Measurements from ENCODE around the gene DDX19B.
"Not testable (repeated sequence)": the region's sequence is repeated elsewhere in the genome, so short reads cannot be mapped to it uniquely, and the experiment has no call there.

The DDX19B gene

GRCh38 chr16:70287304-70287971 is 11.5 kb upstream of the DDX19B start:
- not testable (repeated sequence) for DNase-seq (ENCODE audit: low read depth)

- DNase-seq (ENCODE audit: low read depth), result peak; percentile 100
Observed at GRCh38 chr16:70289229-70290094, 9.5 kb upstream of the DDX19B start, which contains the start of gene AARS1. TSS of gene AARS1 (minus strand) at chr16:70289506. CDS start at chr16:70282763, 6,743 bp downstream.

GRCh38 chr16:70290949-70291519 is 8.0 kb upstream of the DDX19B start:
- DNase-seq (ENCODE audit: low read depth), result no peak

GRCh38 chr16:70292148-70292547 is 6.8 kb upstream of the DDX19B start:
- DNase-seq (ENCODE audit: low read depth), result not testable (repeated sequence)

GRCh38 chr16:70294385-70295025 is 4.5 kb upstream of the DDX19B start:
- DNase-seq (ENCODE audit: low read depth), result no peak

DNA sequence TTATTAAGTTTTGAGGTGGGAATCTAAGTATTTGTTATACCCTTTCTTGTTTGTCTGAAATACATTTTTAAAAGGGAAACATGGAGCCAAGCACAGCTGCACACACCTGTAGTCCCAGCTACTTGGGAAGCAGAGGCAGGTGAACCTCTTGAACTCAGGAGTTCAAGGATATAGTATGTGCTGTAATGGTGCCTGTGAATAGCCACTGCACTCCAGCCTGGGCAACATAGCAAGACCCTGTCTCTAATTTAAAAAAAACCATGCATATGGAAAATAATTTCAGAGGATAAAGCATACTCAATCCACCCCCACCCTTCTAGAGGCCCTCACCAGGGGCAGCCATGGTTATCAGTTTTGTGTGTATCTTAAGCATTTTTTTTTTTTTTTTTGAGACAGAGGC is 3.4 kb upstream of the DDX19B start:
- no peak for DNase-seq (ENCODE audit: low read depth)

DNA sequence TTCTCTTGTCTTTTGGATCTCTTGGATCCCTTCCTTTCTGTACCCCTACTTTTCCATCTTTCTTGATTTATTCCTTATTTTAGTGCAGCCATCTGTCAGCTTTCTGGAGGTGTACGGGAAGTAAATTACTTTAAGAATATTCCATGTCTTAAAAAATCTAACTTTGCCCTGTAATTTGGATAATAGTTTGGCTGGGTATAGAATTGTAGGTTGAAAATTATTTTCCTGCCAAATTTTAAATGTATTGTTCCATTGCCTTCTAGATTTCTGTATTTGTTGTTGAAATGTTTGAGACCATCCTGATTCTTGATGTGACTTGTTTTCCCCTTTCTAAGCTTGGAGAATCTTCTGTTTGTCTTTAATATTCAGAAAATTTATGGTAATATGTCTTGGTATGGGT is 2.1 kb downstream of the DDX19B start:
- DNase-seq (ENCODE audit: low read depth), result no peak

- no peak for DNase-seq (ENCODE audit: low read depth)
Observed at GRCh38 chr16:70302745-70303144, 3.8 kb downstream of the DDX19B start.

GRCh38 chr16:70304892-70305448 is 6.0 kb downstream of the DDX19B start:
- no peak for DNase-seq (ENCODE audit: low read depth)

DNA sequence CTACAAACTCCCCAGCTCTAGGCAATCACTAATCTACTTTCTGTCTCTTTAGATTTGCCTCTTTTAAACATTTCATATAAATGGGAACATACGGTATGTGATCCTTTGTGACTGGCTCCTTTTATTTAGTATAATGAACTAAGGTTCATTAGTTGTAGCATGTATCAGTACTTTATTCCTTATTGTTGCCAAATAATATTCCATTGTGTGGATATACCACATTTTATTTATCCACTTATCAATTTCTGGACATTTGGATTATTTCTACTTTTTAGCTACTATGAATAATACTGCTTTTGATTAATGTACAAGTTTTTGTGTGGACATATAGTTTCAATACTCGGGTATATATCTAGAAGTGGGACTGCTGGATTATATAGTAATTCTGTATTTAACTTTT is 7.9 kb downstream of the DDX19B start:
- DNase-seq (ENCODE audit: low read depth), result no peak

DNA sequence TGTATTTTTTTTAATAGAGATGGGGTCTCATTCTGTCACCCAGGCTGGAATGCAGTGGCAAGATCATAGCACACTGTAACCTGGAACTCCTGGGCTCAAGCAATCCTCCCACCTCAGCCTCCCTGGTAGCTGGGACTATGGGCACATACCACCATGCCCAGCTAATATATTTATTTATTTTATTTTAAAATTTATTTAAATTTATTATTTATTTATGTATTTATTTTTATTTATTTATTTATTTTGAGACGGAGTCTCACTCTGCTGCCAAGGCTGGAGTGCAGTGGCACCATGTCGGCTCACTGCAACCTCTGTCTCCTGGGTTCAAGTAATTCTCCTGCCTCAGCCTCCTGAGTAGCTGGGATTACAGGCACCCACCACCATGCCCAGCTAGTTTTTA is 8.7 kb downstream of the DDX19B start:
- not testable (repeated sequence) for DNase-seq (ENCODE audit: low read depth)

GRCh38 chr16:70320121-70320520 is 21.1 kb downstream of the DDX19B start:
- no peak for DNase-seq (ENCODE audit: low read depth)

GRCh38 chr16:70324998-70325747 is 26.2 kb downstream of the DDX19B start:
- no peak for DNase-seq (ENCODE audit: low read depth)

DNA sequence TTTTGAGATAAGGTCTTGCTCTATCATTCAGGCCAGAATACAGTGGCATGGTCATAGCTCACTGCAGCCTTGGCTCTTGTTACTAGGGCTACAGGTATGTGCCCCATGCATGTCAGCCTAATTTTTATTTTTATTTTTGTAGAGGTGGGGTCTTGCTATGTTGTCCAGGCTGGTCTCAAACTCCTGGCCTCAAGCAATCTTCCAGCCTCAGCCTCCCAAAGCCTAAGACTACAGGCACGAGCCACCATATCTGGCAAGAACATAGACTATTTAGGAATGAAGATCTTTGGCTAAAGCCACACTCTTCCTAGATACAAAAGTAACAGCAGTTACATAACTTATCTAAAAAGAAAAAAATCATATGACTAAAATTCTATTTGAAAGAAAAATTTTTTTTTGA is 32.1 kb downstream of the DDX19B start:
- DNase-seq (ENCODE audit: low read depth), result no peak

- DNase-seq (ENCODE audit: low read depth), result no peak
Observed at GRCh38 chr16:70331588-70332358, 32.8 kb downstream of the DDX19B start.

DNA sequence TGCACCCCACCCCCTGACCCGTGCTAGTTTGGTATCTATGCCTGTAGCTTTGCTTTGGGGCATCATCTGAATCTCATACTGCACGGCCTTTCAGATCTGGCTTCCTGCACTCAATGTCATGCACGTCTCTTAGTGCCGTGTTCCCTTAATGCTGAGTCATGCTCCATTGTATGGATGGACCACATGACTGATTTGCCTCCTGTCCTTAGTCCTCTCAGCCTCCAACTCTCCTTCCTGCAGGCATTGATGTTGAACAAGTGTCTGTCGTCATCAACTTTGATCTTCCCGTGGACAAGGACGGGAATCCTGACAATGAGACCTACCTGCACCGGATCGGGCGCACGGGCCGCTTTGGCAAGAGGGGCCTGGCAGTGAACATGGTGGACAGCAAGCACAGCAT is 33.7 kb downstream of the DDX19B start:
- not testable (repeated sequence) for DNase-seq (ENCODE audit: low read depth)

DNA sequence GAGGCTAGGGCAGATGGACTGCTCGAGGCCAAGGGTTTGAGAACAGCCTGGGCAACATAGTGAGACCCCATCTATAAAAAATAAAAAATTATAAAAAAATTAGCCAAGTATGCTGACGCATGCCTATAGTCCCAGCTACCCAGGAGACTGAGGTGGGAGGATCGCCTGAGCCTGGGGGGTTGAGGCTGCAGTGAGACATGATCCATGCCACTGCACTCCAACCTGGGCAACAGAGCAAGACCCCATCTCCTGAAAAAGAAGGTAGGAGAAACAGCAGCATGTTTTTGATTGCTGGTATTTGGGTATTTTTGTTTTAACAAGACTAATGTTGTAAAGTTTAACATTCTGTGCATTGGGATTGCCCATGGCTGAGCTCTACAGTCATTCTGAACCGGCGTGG is 38.8 kb downstream of the DDX19B start:
- DNase-seq (ENCODE audit: low read depth), result no peak

GRCh38 chr16:70341600-70341999 is 42.6 kb downstream of the DDX19B start:
- DNase-seq (ENCODE audit: low read depth), result no peak

DNA sequence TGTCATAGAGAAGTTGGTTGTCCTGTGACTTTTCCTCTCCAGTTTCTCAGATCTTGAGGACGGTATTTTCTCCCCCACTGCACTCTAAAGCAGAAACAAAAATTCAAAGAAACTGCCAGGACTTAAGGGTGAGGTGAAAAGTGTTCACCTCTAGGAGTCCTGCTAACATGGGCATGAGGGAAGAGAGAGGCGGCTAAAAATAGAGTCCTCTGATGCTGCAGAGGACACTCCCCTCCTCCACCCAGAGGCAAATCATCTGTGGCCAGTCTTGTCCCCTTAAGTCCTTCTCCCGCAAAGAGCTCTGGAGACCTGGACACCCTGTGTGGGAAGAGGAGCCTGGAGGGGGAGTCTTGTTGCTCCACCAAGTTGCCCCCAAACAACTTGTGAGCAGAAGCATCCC is 43.0 kb downstream of the DDX19B start:
- DNase-seq (ENCODE audit: low read depth), result no peak

- DNase-seq (ENCODE audit: low read depth), result no peak
Observed at GRCh38 chr16:70345840-70346239, 46.9 kb downstream of the DDX19B start.

GRCh38 chr16:70348991-70349390 is 50.0 kb downstream of the DDX19B start:
- DNase-seq (ENCODE audit: low read depth), result peak; percentile 60
